GM12891 (cell line): ENCODE results near the gene IRAK1BP1.

Source experiments
- POLR2A ChIP-seq: IDR thresholded peaks from 2 replicates; pipeline ENCODE4 v1.6.1; 2011; ENCODE audit warnings: low read depth, low read length, control low read depth
- POLR2AphosphoS5 ChIP-seq: IDR thresholded peaks from 2 replicates; pipeline ENCODE4 v1.6.1; 2011; ENCODE audit warnings: low read depth, low read length, control low read depth
- SPI1 ChIP-seq: IDR thresholded peaks from 2 replicates; pipeline ENCODE4 v1.6.1; 2011; ENCODE audit warnings: low read depth, low read length, control low read depth
- TAF1 ChIP-seq: IDR thresholded peaks from 2 replicates; pipeline ENCODE4 v1.6.1; 2011; ENCODE audit warnings: low read depth, low read length, control low read depth

GRCh38 chr6:78867020-78867369 lies 356 bp upstream of the IRAK1BP1 start:
- TF ChIP-seq POLR2AphosphoS5 = no peak
- TF ChIP-seq POLR2A = no peak
- TF ChIP-seq SPI1 = no peak
- TF ChIP-seq TAF1 = no peak
